HEK293 (cell line): ENCODE measurements around the gene LCAT.
A peak's percentile ranks its signal among the peaks of the same experiment; 100 is the strongest.

Experiments
- BCL11A ChIP-seq: fragments of 450-650 bp; formaldehyde crosslinking; IDR thresholded peaks from 2 replicates; pipeline ENCODE4 v1.5.1; 2016; ENCODE audit warnings: low read depth, missing biosample characterization, missing genetic modification characterization
- GLIS1 ChIP-seq: fragments of 450-650 bp; formaldehyde crosslinking; IDR thresholded peaks from 2 replicates; pipeline ENCODE4 v1.5.1; 2016; ENCODE audit warnings: missing biosample characterization, missing genetic modification characterization
- KLF10 ChIP-seq: fragments of 450-650 bp; IDR thresholded peaks from 2 replicates; pipeline ENCODE4 v1.5.1; 2018; ENCODE audit warnings: missing biosample characterization, mild to moderate bottlenecking, missing genetic modification characterization
- KLF16 ChIP-seq: fragments of 450-650 bp; formaldehyde crosslinking; IDR thresholded peaks from 2 replicates; pipeline ENCODE4 v1.5.1; 2017; ENCODE audit warnings: missing biosample characterization, missing genetic modification characterization
- OSR2 ChIP-seq: fragments of 450-650 bp; formaldehyde crosslinking; IDR thresholded peaks from 2 replicates; pipeline ENCODE4 v1.5.1; 2016; ENCODE audit warnings: missing biosample characterization, missing genetic modification characterization
- ZBTB20 ChIP-seq: fragments of 450-650 bp; formaldehyde crosslinking; IDR thresholded peaks from 2 replicates; pipeline ENCODE4 v1.5.1; 2016; ENCODE audit warnings: missing biosample characterization, missing genetic modification characterization
- ZEB2 ChIP-seq: fragments of 450-650 bp; formaldehyde crosslinking; IDR thresholded peaks from 2 replicates; pipeline ENCODE4 v1.5.1; 2016; ENCODE audit warnings: missing biosample characterization, missing genetic modification characterization
- ZNF121 ChIP-seq: fragments of 450-650 bp; formaldehyde crosslinking; IDR thresholded peaks from 2 replicates; pipeline ENCODE4 v1.5.1; 2016; ENCODE audit warnings: missing biosample characterization, missing genetic modification characterization
- ZNF157 ChIP-seq: fragments of 450-650 bp; formaldehyde crosslinking; IDR thresholded peaks from 2 replicates; pipeline ENCODE4 v1.5.1; 2016; ENCODE audit warnings: missing biosample characterization, missing genetic modification characterization
- ZNF175 ChIP-seq: fragments of 450-650 bp; formaldehyde crosslinking; IDR thresholded peaks from 2 replicates; pipeline ENCODE4 v1.5.1; 2016; ENCODE audit warnings: missing biosample characterization, missing genetic modification characterization
- ZNF2 ChIP-seq: fragments of 450-650 bp; formaldehyde crosslinking; IDR thresholded peaks from 2 replicates; pipeline ENCODE4 v1.5.1; 2016; ENCODE audit warnings: missing biosample characterization, missing genetic modification characterization
- ZNF239 ChIP-seq: fragments of 450-650 bp; formaldehyde crosslinking; IDR thresholded peaks from 2 replicates; pipeline ENCODE4 v1.5.1; 2016; ENCODE audit warnings: missing biosample characterization, missing genetic modification characterization
- ZNF302 ChIP-seq: fragments of 450-650 bp; formaldehyde crosslinking; IDR thresholded peaks from 2 replicates; pipeline ENCODE4 v1.5.1; 2016; ENCODE audit warnings: missing biosample characterization, missing genetic modification characterization, low read depth
- ZNF324 ChIP-seq: fragments of 450-650 bp; formaldehyde crosslinking; IDR thresholded peaks from 2 replicates; pipeline ENCODE4 v1.5.1; 2016; ENCODE audit warnings: missing biosample characterization, missing genetic modification characterization
- ZNF341 ChIP-seq: fragments of 450-650 bp; formaldehyde crosslinking; IDR thresholded peaks from 2 replicates; pipeline ENCODE4; 2016; ENCODE audit warnings: low read depth, missing biosample characterization, missing genetic modification characterization
- ZNF473 ChIP-seq: fragments of 450-650 bp; formaldehyde crosslinking; IDR thresholded peaks from 2 replicates; pipeline ENCODE4 v1.5.1; 2017; ENCODE audit warnings: missing biosample characterization, missing genetic modification characterization
- ZNF48 ChIP-seq: fragments of 450-650 bp; formaldehyde crosslinking; IDR thresholded peaks from 2 replicates; pipeline ENCODE4 v1.5.1; 2016; ENCODE audit warnings: missing biosample characterization, missing genetic modification characterization
- ZNF501 ChIP-seq: fragments of 450-650 bp; formaldehyde crosslinking; IDR thresholded peaks from 2 replicates; pipeline ENCODE4 v1.5.1; 2016; ENCODE audit warnings: missing biosample characterization, missing genetic modification characterization
- ZNF529 ChIP-seq: fragments of 450-650 bp; formaldehyde crosslinking; IDR thresholded peaks from 2 replicates; pipeline ENCODE4 v1.5.1; 2017; ENCODE audit warnings: missing genetic modification characterization, missing biosample characterization; ENCODE audit not compliant: insufficient replicate concordance
- ZNF555 ChIP-seq: fragments of 450-650 bp; formaldehyde crosslinking; conservative IDR thresholded peaks from 2 replicates; pipeline ENCODE4 v1.5.1; 2017; ENCODE audit warnings: missing biosample characterization, mild to moderate bottlenecking, missing genetic modification characterization, inconsistent platforms
- ZNF558 ChIP-seq: fragments of 450-650 bp; formaldehyde crosslinking; IDR thresholded peaks from 2 replicates; pipeline ENCODE4 v1.5.1; 2016; ENCODE audit warnings: missing biosample characterization, missing genetic modification characterization
- ZNF561 ChIP-seq: fragments of 450-650 bp; IDR thresholded peaks from 2 replicates; pipeline ENCODE4 v1.5.1; 2018; ENCODE audit warnings: missing biosample characterization, missing genetic modification characterization, borderline replicate concordance
- ZNF571 ChIP-seq: fragments of 450-650 bp; formaldehyde crosslinking; IDR thresholded peaks from 2 replicates; pipeline ENCODE4 v1.5.0; 2017; ENCODE audit warnings: missing biosample characterization, missing genetic modification characterization
- ZNF654 ChIP-seq: fragments of 450-650 bp; formaldehyde crosslinking; IDR thresholded peaks from 2 replicates; pipeline ENCODE4 v1.5.1; 2016; ENCODE audit warnings: low read depth, missing biosample characterization, missing genetic modification characterization
- ZNF658 ChIP-seq: fragments of 450-650 bp; formaldehyde crosslinking; IDR thresholded peaks from 2 replicates; pipeline ENCODE4; 2016; ENCODE audit warnings: missing biosample characterization, missing genetic modification characterization
- ZNF777 ChIP-seq: fragments of 450-650 bp; formaldehyde crosslinking; IDR thresholded peaks from 2 replicates; pipeline ENCODE4 v1.5.1; 2017; ENCODE audit warnings: missing biosample characterization, missing genetic modification characterization, borderline replicate concordance
- TF ChIP-seq, protein P1 (sequence below): fragments of 450-650 bp; formaldehyde crosslinking; optimal IDR thresholded peaks from 2 replicates; pipeline ENCODE3; 2016; ENCODE audit warnings: missing biosample characterization, mild to moderate bottlenecking, missing genetic modification characterization
- TF ChIP-seq, protein P2 (sequence below): fragments of 450-650 bp; formaldehyde crosslinking; IDR thresholded peaks from 2 replicates; pipeline ENCODE4 v1.5.1; 2016; ENCODE audit warnings: missing biosample characterization, missing genetic modification characterization
- TF ChIP-seq, protein P3 (sequence below): fragments of 450-650 bp; formaldehyde crosslinking; IDR thresholded peaks from 2 replicates; pipeline ENCODE4 v1.5.1; 2016; ENCODE audit warnings: missing biosample characterization, missing genetic modification characterization
- TF ChIP-seq, protein P4 (sequence below): fragments of 450-650 bp; formaldehyde crosslinking; IDR thresholded peaks from 2 replicates; pipeline ENCODE4 v1.5.1; 2016; ENCODE audit warnings: missing biosample characterization, missing genetic modification characterization
- TF ChIP-seq, protein P5 (sequence below): fragments of 450-650 bp; formaldehyde crosslinking; IDR thresholded peaks from 2 replicates; pipeline ENCODE4 v1.5.1; 2016; ENCODE audit warnings: missing biosample characterization, missing genetic modification characterization
- TF ChIP-seq, protein P6 (sequence below): fragments of 450-650 bp; formaldehyde crosslinking; IDR thresholded peaks from 2 replicates; pipeline ENCODE4 v1.5.1; 2017; ENCODE audit warnings: missing biosample characterization, missing genetic modification characterization

The LCAT gene

DNA sequence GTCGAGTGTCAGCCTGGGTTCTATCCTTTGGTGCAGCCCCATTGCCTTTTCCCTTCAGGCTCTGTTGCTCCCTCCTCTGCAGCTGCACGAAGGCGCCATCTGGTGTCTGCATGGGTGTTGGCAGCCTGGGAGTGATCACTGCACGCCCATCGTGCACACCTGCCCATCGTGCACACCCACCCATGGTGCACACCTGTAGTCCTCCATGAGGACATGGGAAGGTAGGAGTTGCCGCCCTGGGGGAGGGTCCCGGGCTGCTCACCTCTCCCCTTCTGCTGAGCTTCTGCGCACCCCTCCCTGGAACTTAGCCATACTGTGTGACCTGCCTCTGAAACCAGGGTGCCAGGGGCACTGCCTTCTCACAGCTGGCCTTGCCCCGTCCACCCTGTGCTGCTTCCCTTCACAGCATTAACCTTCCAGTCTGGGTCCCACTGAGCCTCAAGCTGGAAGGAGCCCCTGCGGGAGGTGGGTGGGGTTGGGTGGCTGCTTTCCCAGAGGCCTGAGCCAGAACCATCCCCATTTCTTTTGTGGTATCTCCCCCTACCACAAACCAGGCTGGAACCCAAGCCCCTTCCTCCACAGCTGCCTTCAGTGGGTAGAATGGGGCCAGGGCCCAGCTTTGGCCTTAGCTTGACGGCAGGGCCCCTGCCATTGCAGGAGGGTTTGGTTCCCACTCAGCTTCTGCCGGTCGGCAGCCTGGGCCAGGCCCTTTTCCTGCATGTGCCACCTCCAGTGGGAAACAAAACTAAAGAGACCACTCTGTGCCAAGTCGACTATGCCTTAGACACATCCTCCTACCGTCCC lies 15.2 kb downstream of the LCAT start (continued):
- TF ChIP-seq, protein P1, sequence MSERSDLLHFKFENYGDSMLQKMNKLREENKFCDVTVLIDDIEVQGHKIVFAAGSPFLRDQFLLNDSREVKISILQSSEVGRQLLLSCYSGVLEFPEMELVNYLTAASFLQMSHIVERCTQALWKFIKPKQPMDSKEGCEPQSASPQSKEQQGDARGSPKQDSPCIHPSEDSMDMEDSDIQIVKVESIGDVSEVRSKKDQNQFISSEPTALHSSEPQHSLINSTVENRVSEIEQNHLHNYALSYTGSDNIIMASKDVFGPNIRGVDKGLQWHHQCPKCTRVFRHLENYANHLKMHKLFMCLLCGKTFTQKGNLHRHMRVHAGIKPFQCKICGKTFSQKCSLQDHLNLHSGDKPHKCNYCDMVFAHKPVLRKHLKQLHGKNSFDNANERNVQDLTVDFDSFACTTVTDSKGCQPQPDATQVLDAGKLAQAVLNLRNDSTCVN (tag by site-specific recombination): peak; percentile 43
- no peak for TF ChIP-seq ZNF473
- no peak for TF ChIP-seq ZNF571 (tag by site-specific recombination)
- no peak for TF ChIP-seq ZNF324 (tag by site-specific recombination)
- no peak for TF ChIP-seq ZNF302 (tag by site-specific recombination)
- TF ChIP-seq, protein P2, sequence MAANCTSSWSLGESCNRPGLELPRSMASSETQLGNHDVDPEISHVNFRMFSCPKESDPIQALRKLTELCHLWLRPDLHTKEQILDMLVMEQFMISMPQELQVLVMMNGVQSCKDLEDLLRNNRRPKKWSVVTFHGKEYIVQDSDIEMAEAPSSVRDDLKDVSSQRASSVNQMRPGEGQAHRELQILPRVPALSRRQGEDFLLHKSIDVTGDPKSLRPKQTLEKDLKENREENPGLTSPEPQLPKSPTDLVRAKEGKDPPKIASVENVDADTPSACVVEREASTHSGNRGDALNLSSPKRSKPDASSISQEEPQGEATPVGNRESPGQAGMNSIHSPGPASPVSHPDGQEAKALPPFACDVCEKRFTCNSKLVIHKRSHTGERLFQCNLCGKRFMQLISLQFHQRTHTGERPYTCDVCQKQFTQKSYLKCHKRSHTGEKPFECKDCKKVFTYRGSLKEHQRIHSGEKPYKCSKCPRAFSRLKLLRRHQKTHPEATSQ (tag by site-specific recombination): no peak
- peak; percentile 100 for TF ChIP-seq ZNF2 (tag by site-specific recombination)
- no peak for TF ChIP-seq ZNF555
- no peak for TF ChIP-seq ZNF239 (tag by site-specific recombination)
- TF ChIP-seq, protein P3, sequence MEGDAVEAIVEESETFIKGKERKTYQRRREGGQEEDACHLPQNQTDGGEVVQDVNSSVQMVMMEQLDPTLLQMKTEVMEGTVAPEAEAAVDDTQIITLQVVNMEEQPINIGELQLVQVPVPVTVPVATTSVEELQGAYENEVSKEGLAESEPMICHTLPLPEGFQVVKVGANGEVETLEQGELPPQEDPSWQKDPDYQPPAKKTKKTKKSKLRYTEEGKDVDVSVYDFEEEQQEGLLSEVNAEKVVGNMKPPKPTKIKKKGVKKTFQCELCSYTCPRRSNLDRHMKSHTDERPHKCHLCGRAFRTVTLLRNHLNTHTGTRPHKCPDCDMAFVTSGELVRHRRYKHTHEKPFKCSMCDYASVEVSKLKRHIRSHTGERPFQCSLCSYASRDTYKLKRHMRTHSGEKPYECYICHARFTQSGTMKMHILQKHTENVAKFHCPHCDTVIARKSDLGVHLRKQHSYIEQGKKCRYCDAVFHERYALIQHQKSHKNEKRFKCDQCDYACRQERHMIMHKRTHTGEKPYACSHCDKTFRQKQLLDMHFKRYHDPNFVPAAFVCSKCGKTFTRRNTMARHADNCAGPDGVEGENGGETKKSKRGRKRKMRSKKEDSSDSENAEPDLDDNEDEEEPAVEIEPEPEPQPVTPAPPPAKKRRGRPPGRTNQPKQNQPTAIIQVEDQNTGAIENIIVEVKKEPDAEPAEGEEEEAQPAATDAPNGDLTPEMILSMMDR (tag by site-specific recombination): peak; percentile 92
- TF ChIP-seq, protein P4, sequence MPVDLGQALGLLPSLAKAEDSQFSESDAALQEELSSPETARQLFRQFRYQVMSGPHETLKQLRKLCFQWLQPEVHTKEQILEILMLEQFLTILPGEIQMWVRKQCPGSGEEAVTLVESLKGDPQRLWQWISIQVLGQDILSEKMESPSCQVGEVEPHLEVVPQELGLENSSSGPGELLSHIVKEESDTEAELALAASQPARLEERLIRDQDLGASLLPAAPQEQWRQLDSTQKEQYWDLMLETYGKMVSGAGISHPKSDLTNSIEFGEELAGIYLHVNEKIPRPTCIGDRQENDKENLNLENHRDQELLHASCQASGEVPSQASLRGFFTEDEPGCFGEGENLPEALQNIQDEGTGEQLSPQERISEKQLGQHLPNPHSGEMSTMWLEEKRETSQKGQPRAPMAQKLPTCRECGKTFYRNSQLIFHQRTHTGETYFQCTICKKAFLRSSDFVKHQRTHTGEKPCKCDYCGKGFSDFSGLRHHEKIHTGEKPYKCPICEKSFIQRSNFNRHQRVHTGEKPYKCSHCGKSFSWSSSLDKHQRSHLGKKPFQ (tag by site-specific recombination): peak; percentile 96
- TF ChIP-seq ZNF121 (tag by site-specific recombination): no peak
- TF ChIP-seq, protein P5, sequence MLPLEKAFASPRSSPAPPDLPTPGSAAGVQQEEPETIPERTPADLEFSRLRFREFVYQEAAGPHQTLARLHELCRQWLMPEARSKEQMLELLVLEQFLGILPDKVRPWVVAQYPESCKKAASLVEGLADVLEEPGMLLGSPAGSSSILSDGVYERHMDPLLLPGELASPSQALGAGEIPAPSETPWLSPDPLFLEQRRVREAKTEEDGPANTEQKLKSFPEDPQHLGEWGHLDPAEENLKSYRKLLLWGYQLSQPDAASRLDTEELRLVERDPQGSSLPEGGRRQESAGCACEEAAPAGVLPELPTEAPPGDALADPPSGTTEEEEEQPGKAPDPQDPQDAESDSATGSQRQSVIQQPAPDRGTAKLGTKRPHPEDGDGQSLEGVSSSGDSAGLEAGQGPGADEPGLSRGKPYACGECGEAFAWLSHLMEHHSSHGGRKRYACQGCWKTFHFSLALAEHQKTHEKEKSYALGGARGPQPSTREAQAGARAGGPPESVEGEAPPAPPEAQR (tag by site-specific recombination): no peak
- TF ChIP-seq OSR2 (tag by site-specific recombination): no peak
- TF ChIP-seq ZNF654 (tag by site-specific recombination): peak; percentile 70
- no peak for TF ChIP-seq ZBTB20
- TF ChIP-seq ZNF341 (tag by site-specific recombination): no peak
- TF ChIP-seq ZNF175 (tag by site-specific recombination): no peak
- no peak for TF ChIP-seq GLIS1 (tag by site-specific recombination)
- TF ChIP-seq ZNF561 (tag by site-specific recombination): 0 out of 2 replicates have a peak, but pooled peaks have one; percentile 34
- no peak for TF ChIP-seq KLF10 (tag by site-specific recombination)
- no peak for TF ChIP-seq ZNF558 (tag by site-specific recombination)
- no peak for TF ChIP-seq ZNF658
- 0 out of 2 replicates have a peak, but pooled peaks have one; percentile 30 for TF ChIP-seq KLF16 (tag by site-specific recombination)
- no peak for TF ChIP-seq ZNF157 (tag by site-specific recombination)
- TF ChIP-seq ZNF501 (tag by site-specific recombination): 0 out of 2 replicates have a peak, but pooled peaks have one; percentile 36
- no peak for TF ChIP-seq BCL11A (tag by site-specific recombination)
- peak; percentile 46; the same call in 1 of the 2 replicates for TF ChIP-seq ZEB2 (tag by site-specific recombination)
- no peak for TF ChIP-seq ZNF777 (tag by site-specific recombination)
- no peak for TF ChIP-seq ZNF529 (tag by site-specific recombination)
- TF ChIP-seq ZNF48 (tag by site-specific recombination): no peak
- TF ChIP-seq, protein P6, sequence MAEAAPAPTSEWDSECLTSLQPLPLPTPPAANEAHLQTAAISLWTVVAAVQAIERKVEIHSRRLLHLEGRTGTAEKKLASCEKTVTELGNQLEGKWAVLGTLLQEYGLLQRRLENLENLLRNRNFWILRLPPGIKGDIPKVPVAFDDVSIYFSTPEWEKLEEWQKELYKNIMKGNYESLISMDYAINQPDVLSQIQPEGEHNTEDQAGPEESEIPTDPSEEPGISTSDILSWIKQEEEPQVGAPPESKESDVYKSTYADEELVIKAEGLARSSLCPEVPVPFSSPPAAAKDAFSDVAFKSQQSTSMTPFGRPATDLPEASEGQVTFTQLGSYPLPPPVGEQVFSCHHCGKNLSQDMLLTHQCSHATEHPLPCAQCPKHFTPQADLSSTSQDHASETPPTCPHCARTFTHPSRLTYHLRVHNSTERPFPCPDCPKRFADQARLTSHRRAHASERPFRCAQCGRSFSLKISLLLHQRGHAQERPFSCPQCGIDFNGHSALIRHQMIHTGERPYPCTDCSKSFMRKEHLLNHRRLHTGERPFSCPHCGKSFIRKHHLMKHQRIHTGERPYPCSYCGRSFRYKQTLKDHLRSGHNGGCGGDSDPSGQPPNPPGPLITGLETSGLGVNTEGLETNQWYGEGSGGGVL (tag by site-specific recombination): no peak
